ENCODE data around the gene MTMR3.

DNA sequence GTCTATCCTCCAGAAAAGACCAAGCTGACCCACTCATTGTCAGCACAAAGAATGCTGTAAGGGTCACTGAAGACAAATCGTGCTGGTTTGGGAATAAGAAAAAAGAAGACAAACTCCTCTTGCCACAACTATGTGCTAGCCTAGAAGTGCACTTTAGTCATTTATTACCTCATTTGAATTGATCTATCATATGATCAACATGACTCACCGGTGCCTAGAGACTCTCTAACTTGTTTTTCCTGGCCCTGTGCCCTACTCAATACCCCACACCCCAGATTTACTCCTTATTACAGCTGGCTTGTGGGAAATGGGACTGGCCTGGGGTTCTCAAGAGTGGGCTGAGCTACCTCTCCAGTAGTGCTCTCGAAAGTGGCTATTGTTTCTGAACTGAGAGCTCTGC, 161.4 kb downstream of the MTMR3 start:
- TF ChIP-seq TAF1 (IDR thresholded peaks at IDR 0.05; ENCODE audit: borderline replicate concordance, insufficient read depth, low read length) (no peak), SIN3A (IDR thresholded peaks at IDR 0.05; ENCODE audit: borderline replicate concordance, insufficient read depth, low read length) (no peak)
- TF ChIP-seq, protein P1, sequence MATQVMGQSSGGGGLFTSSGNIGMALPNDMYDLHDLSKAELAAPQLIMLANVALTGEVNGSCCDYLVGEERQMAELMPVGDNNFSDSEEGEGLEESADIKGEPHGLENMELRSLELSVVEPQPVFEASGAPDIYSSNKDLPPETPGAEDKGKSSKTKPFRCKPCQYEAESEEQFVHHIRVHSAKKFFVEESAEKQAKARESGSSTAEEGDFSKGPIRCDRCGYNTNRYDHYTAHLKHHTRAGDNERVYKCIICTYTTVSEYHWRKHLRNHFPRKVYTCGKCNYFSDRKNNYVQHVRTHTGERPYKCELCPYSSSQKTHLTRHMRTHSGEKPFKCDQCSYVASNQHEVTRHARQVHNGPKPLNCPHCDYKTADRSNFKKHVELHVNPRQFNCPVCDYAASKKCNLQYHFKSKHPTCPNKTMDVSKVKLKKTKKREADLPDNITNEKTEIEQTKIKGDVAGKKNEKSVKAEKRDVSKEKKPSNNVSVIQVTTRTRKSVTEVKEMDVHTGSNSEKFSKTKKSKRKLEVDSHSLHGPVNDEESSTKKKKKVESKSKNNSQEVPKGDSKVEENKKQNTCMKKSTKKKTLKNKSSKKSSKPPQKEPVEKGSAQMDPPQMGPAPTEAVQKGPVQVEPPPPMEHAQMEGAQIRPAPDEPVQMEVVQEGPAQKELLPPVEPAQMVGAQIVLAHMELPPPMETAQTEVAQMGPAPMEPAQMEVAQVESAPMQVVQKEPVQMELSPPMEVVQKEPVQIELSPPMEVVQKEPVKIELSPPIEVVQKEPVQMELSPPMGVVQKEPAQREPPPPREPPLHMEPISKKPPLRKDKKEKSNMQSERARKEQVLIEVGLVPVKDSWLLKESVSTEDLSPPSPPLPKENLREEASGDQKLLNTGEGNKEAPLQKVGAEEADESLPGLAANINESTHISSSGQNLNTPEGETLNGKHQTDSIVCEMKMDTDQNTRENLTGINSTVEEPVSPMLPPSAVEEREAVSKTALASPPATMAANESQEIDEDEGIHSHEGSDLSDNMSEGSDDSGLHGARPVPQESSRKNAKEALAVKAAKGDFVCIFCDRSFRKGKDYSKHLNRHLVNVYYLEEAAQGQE (IDR thresholded peaks at IDR 0.05; ENCODE audit: insufficient read depth in 1 of 2, low read depth in 2 of 2, low read length in 2 of 2), result peak in 1 of 2 experiments; percentile 5; a peak in 1 of 4 replicates

Data from PFSK-1 (cell line).